AG08395 (cell line): Measurements from ENCODE around the gene C2orf74.

Experiments
- DNase-seq: peaks from one replicate; pipeline ENCODE4 v3.0.0; 2012; ENCODE audit warnings: mixed read lengths, low spot score

The C2orf74 gene

GRCh38 chr2:61214171-61214570 is 52.2 kb downstream of the C2orf74 start:
- no peak for DNase-seq
